Upper lobe of left lung (tissue), 4 donors: Measurements from ENCODE around the gene PIF1.

Experiments used
- CTCF ChIP-seq, 6 experiments: fragments of 450-650 bp in 4 of 6; fragments of 200-600 bp in 2 of 6; sonication (generic) in 2 of 6; IDR thresholded peaks; one replicate each; pipeline ENCODE4 v1.5.1; 2016 to 2019; ENCODE audit warnings: antibody characterized with exemption in 6 of 6
- POLR2A ChIP-seq, 4 donors: fragments of 450-650 bp; IDR thresholded peaks; one replicate each; pipeline ENCODE4 v1.5.1; 2016 to 2017; ENCODE audit warnings: antibody characterized with exemption in 4 of 4, mild to moderate bottlenecking in 2 of 4

- TF ChIP-seq POLR2A (IDR thresholded peaks at IDR 0.05) (no peak), CTCF (IDR thresholded peaks at IDR 0.05) (no peak)
These were observed 44.1 kb downstream of the PIF1 start for GRCh38 chr15:64781299-64781698.
